K562 (cell line): Measurements from ENCODE around the gene RAD1. TPM values are rescaled to one million over a fixed set of nuclear protein-coding genes. Genes with fewer than 3 reads are reported as not detected.

ENCODE experiments used
- C11orf30 ChIP-seq: fragments of 450-650 bp; IDR thresholded peaks from 2 replicates; pipeline ENCODE4 v1.6.1; 2016; ENCODE audit warnings: low read depth, mild to moderate bottlenecking
- DMBX1 ChIP-seq: fragments of 250-450 bp; sonication (Bioruptor Pico); IDR thresholded peaks from 2 replicates; pipeline ENCODE4 v1.8.0; 2022; ENCODE audit warnings: inconsistent platforms, mild to moderate bottlenecking, moderate library complexity, borderline replicate concordance
- FOXJ2 ChIP-seq: fragments of 200-800 bp; sonication (Bioruptor generic); IDR thresholded peaks from 2 replicates; pipeline ENCODE4 v1.6.1; 2016; ENCODE audit warnings: missing genetic modification characterization, missing compliant biosample characterization
- GATAD2A ChIP-seq: fragments of 450-650 bp; IDR thresholded peaks from 2 replicates; pipeline ENCODE4 v1.6.1; 2017
- KDM4B ChIP-seq, 2 experiments: fragments of 450-650 bp in 1 of 2; sonication (generic) in 1 of 2; IDR thresholded peaks; 2 replicates each; pipeline ENCODE4 v1.6.1; 2016 to 2017; ENCODE audit warnings: borderline replicate concordance in 2 of 2, antibody characterized with exemption in 1 of 2, low read depth in 1 of 2, mild to moderate bottlenecking in 1 of 2
- KLF13 ChIP-seq: fragments of 450-650 bp; IDR thresholded peaks from 2 replicates; pipeline ENCODE4 v1.6.1; 2016; ENCODE audit warnings: missing genetic modification characterization, low read depth, mild to moderate bottlenecking, missing compliant biosample characterization, moderate library complexity, borderline replicate concordance
- MTF1 ChIP-seq: fragments of 250-450 bp; sonication (Bioruptor Pico); IDR thresholded peaks from 2 replicates; pipeline ENCODE4 v1.9.0; 2021; ENCODE audit warnings: moderate library complexity, mild to moderate bottlenecking, inconsistent platforms, borderline replicate concordance
- NCOR1 ChIP-seq: fragments of 450-650 bp; IDR thresholded peaks from 2 replicates; pipeline ENCODE4 v1.6.1; 2016; ENCODE audit warnings: mild to moderate bottlenecking, moderate library complexity
- PHB ChIP-seq: fragments of 250-450 bp; sonication (Bioruptor Pico); IDR thresholded peaks from 2 replicates; pipeline ENCODE4 v1.5.0; 2021
- RBM34 ChIP-seq: fragments of 200-400 bp; formaldehyde crosslinking; IDR thresholded peaks from 2 replicates; pipeline ENCODE4 v1.6.1; 2018; ENCODE audit warnings: low read length, borderline replicate concordance; ENCODE audit not compliant: insufficient read depth
- RUNX1 ChIP-seq: sonication (generic); IDR thresholded peaks from 2 replicates; pipeline ENCODE4 v1.6.1; 2016; ENCODE audit warnings: antibody characterized with exemption, low read depth
- SMAD3 ChIP-seq: fragments of 450-650 bp; formaldehyde crosslinking; conservative IDR thresholded peaks from 2 replicates; pipeline ENCODE4 v1.4.0; 2020; ENCODE audit warnings: mild to moderate bottlenecking
- SMARCB1 ChIP-seq: IDR thresholded peaks from 2 replicates; pipeline ENCODE4 v1.6.1; 2011; ENCODE audit warnings: improper control_type of control experiment, low read depth; ENCODE audit not compliant: insufficient read length
- SNIP1 ChIP-seq: fragments of 450-650 bp; IDR thresholded peaks from 2 replicates; pipeline ENCODE4 v1.7.1; 2017; ENCODE audit warnings: low read depth, mild to moderate bottlenecking
- SOX6 ChIP-seq: fragments of 450-650 bp; IDR thresholded peaks from 2 replicates; pipeline ENCODE4 v1.6.1; 2014; ENCODE audit warnings: mild to moderate bottlenecking
- SRSF9 ChIP-seq: fragments of 200-400 bp; formaldehyde crosslinking; IDR thresholded peaks from 2 replicates; pipeline ENCODE4 v1.6.1; 2017; ENCODE audit warnings: low read depth, low read length, borderline replicate concordance
- TEAD4 ChIP-seq, 2 experiments: sonication (generic) in 1 of 2; formaldehyde crosslinking in 1 of 2; IDR thresholded peaks; 2 replicates each; pipeline versions ENCODE4 v1.6.1 to v1.8.0; 2012 to 2022; ENCODE audit warnings: borderline replicate concordance in 1 of 2, inconsistent platforms in 1 of 2, low read length in 1 of 2, mild to moderate bottlenecking in 1 of 2, missing genetic modification reagents in 1 of 2
- TOE1 ChIP-seq, 2 experiments: fragments of 450-650 bp in 1 of 2; sonication (generic) in 1 of 2; formaldehyde crosslinking in 1 of 2; IDR thresholded peaks; 2 replicates each; pipeline versions ENCODE4 v1.7.1 to v1.8.0; 2016 to 2022; ENCODE audit warnings: borderline replicate concordance in 2 of 2, mild to moderate bottlenecking in 2 of 2, antibody characterized with exemption in 1 of 2, inconsistent platforms in 1 of 2, low read depth in 1 of 2, missing genetic modification reagents in 1 of 2, moderate library complexity in 1 of 2
- YBX1 ChIP-seq: fragments of 450-650 bp; IDR thresholded peaks from 2 replicates; pipeline ENCODE4 v1.7.1; 2016; ENCODE audit warnings: mild to moderate bottlenecking
- ZFX ChIP-seq: sonication (generic); formaldehyde crosslinking; IDR thresholded peaks from 2 replicates; pipeline ENCODE4 v1.8.0; 2022; ENCODE audit warnings: mild to moderate bottlenecking, missing genetic modification reagents, moderate library complexity
- ZNF175 ChIP-seq: fragments of 200-800 bp; sonication (Bioruptor generic); IDR thresholded peaks from 2 replicates; pipeline ENCODE4 v1.6.1; 2016; ENCODE audit warnings: low read depth, mild to moderate bottlenecking, missing genetic modification characterization, missing compliant biosample characterization
- ZNF212 ChIP-seq: fragments of 450-650 bp; formaldehyde crosslinking; IDR thresholded peaks from 2 replicates; pipeline ENCODE4 v1.4.0; 2020; ENCODE audit warnings: mild to moderate bottlenecking
- ZNF24 ChIP-seq: fragments of 450-650 bp; IDR thresholded peaks from 2 replicates; pipeline ENCODE4 v1.6.1; 2016
- ZNF274 ChIP-seq: IDR thresholded peaks from 2 replicates; pipeline ENCODE4 v1.6.1; 2011; ENCODE audit warnings: low read depth, mild to moderate bottlenecking, low read length, moderate library complexity, borderline replicate concordance
- ZNF589 ChIP-seq: fragments of 200-800 bp; sonication (Bioruptor generic); IDR thresholded peaks from 2 replicates; pipeline ENCODE4 v1.6.1; 2016; ENCODE audit warnings: low read depth, missing genetic modification characterization, missing compliant biosample characterization
- ZZZ3 ChIP-seq: fragments of 450-650 bp; IDR thresholded peaks from 2 replicates; pipeline ENCODE4 v1.6.1; 2016; ENCODE audit warnings: antibody characterized with exemption, mild to moderate bottlenecking, moderate library complexity
- polyA plus RNA-seq, 8 experiments: library from polyadenylated mRNA; depleted of rRNA in 4 of 8; stranded (reverse) in 5 of 8; unstranded in 3 of 8; fragments of >200 nt; fragmentation: Nextera tagmentation in 2 of 8; fragmentation: Illumina TruSeq in 1 of 8; extraction: Ambion mirVana in 2 of 8; extraction: Trizol in 1 of 8; gene quantifications; 2 replicates each; pipeline versions ENCODE4 v1.2.1 to v1.2.3, GENCODE V29; 2011 to 2014; ENCODE audit warnings: inconsistent platforms in 1 of 8, missing spikeins in 1 of 8
- total RNA-seq, 7 experiments: library from RNA; depleted of rRNA in 6 of 7; stranded (reverse); fragments of >200 nt in 6 of 7; fragmentation: Illumina TruSeq in 2 of 7; extraction: Trizol in 2 of 7; gene quantifications; 2 replicates each; pipeline versions ENCODE4 v1.2.1 to v1.2.3, GENCODE V29; 2011 to 2021; ENCODE audit warnings: low replicate concordance in 1 of 7
- TF ChIP-seq, protein P1 (sequence below): sonication (generic); formaldehyde crosslinking; IDR thresholded peaks from 2 replicates; pipeline ENCODE4 v1.8.0; 2022; ENCODE audit warnings: mild to moderate bottlenecking, missing genetic modification reagents
- TF ChIP-seq, protein P2 (sequence below): fragments of 250-450 bp; sonication (Bioruptor Pico); IDR thresholded peaks from 2 replicates; pipeline ENCODE4 v1.6.1; 2021; ENCODE audit warnings: mild to moderate bottlenecking

Gene RAD1
- total and polyA plus RNA-seq, 9 of the 15 experiments (the other 6 are each of a cell fraction or from before 2014, with no cell fraction given): 44.5 to 148 (median 60.8) TPM

DNA sequence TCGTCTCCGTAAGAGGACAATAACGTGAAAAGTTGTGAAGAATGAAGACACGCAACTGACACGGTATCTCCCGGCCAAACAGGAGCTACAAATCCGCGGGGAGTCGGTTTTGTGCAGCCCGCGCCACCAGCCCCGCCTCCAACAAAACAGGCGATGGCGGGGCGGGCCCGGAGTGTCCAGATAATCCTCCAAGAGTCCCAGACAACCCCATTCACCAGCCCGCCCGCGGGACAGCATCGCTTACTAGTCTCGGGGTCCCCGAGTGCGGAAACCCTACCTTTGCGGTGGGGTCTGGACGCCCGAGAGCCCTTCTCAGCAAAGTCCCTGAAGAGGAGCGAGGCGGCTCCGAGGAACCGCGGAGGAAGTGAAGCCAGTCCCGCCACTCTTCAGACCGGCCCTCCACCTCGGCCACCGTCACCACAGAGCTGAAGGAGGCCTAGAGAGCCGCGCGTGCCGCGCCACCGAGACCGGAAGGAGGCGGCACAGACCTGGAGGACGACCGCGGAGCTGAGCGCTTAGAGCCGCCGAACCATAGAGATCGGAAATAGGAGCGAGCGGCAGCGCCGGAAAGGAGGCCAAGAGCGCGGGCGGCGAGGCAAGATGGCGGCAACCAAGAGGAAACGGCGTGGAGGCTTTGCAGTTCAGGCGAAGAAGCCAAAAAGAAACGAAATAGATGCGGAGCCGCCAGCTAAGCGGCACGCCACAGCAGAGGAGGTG lies at the start of gene RAD1, which contains the start of gene BRIX1 (continued):
- TF ChIP-seq TEAD4 (IDR thresholded peaks at IDR 0.05; ENCODE audit: low read length): peak; percentile 46
- no peak; the same call in 1 of the 2 replicates for TF ChIP-seq TEAD4 (CRISPR knock-in tag; IDR thresholded peaks at IDR 0.05; ENCODE audit: borderline replicate concordance)
- no peak for TF ChIP-seq GATAD2A
- TF ChIP-seq TOE1 (IDR thresholded peaks at IDR 0.05; ENCODE audit: borderline replicate concordance): peak; percentile 84
- no peak for TF ChIP-seq TOE1 (CRISPR knock-in tag; IDR thresholded peaks at IDR 0.05; ENCODE audit: borderline replicate concordance, low read depth)
- TF ChIP-seq DMBX1 (CRISPR knock-in tag): no peak; the same call in 1 of the 2 replicates
- TF ChIP-seq ZNF274: no peak
- TF ChIP-seq ZNF175 (CRISPR knock-in tag): no peak
- TF ChIP-seq KDM4B (IDR thresholded peaks at IDR 0.05; ENCODE audit: borderline replicate concordance in 2 of 2, low read depth in 1 of 2): peak in 1 of 2 experiments; percentile 95; a peak in 2 of 4 replicates
- TF ChIP-seq FOXJ2: peak; percentile 55; the same call in 1 of the 2 replicates
- no peak for TF ChIP-seq SMAD3
- peak; percentile 98 for TF ChIP-seq SNIP1
- TF ChIP-seq ZZZ3: peak; percentile 70
- TF ChIP-seq, protein P1, sequence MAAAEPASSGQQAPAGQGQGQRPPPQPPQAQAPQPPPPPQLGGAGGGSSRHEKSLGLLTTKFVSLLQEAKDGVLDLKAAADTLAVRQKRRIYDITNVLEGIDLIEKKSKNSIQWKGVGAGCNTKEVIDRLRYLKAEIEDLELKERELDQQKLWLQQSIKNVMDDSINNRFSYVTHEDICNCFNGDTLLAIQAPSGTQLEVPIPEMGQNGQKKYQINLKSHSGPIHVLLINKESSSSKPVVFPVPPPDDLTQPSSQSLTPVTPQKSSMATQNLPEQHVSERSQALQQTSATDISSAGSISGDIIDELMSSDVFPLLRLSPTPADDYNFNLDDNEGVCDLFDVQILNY (CRISPR knock-in tag): 0 out of 2 replicates have a peak, but pooled peaks have one; percentile 29
- TF ChIP-seq NCOR1: peak; percentile 59
- TF ChIP-seq PHB (CRISPR knock-in tag): no peak
- peak; percentile 42; the same call in 1 of the 2 replicates for TF ChIP-seq ZNF24
- no peak for TF ChIP-seq ZNF589
- no peak for TF ChIP-seq SRSF9
- TF ChIP-seq SMARCB1: no peak
- TF ChIP-seq, protein P2, sequence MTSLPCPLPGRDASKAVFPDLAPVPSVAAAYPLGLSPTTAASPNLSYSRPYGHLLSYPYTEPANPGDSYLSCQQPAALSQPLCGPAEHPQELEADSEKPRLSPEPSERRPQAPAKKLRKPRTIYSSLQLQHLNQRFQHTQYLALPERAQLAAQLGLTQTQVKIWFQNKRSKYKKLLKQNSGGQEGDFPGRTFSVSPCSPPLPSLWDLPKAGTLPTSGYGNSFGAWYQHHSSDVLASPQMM (CRISPR knock-in tag): no peak
- TF ChIP-seq RBM34: no peak
- TF ChIP-seq YBX1: no peak
- no peak for TF ChIP-seq MTF1 (CRISPR knock-in tag)
- peak; percentile 56; the same call in 1 of the 2 replicates for TF ChIP-seq SOX6
- TF ChIP-seq ZNF212 (CRISPR knock-in tag): no peak
- TF ChIP-seq C11orf30: peak; percentile 99
- TF ChIP-seq RUNX1: no peak
- TF ChIP-seq ZFX (CRISPR knock-in tag): peak; percentile 87
- TF ChIP-seq KLF13 (tag): no peak
